SK-N-SH (cell line): Measurements from ENCODE around the gene GAB4. TPM values are rescaled to one million over a fixed set of nuclear protein-coding genes. Genes with fewer than 3 reads are reported as not detected.

Experiments used
- CTCF ChIA-PET: fragments of 300-600, 350-600 bp; formaldehyde crosslinking; extraction: SDS; loops from one replicate; lab custom pipeline; 2021; lab: Yijun Ruan, JAX
- POLR2A ChIA-PET: fragments of 350-600 bp; sonication (Branson Sonifier 250); formaldehyde crosslinking; extraction: SDS; loops from one replicate; lab custom pipeline; 2020; ENCODE audit warnings: antibody characterized with exemption, inconsistent platforms; lab: Yijun Ruan, JAX
- DNase-seq: peaks from one replicate; pipeline ENCODE4 v3.0.0; 2012
- H2AFZ ChIP-seq: fragments of 200-600 bp; sonication (generic); 2 replicates; pipeline ENCODE4 v1.8.1; 2016; ENCODE audit warnings: antibody characterized with exemption, mild to moderate bottlenecking, low read depth
- H3F3A ChIP-seq: fragments of 200-600 bp; sonication (generic); replicated peaks from 2 replicates; pipeline ENCODE3; 2016; ENCODE audit warnings: antibody characterized with exemption, mild to moderate bottlenecking; ENCODE audit not compliant: insufficient read depth
- H3K27ac ChIP-seq, 2 experiments: fragments of 200-500 bp in 1 of 2; fragments of 200-600 bp in 1 of 2; sonication (Bioruptor generic) in 1 of 2; sonication (generic), shearing (Covaris generic) in 1 of 2; 2 replicates each; pipeline versions ENCODE4 v1.5.1 to v1.6.1; 2014 to 2016; ENCODE audit warnings: low read depth in 2 of 2, inconsistent platforms in 1 of 2, low read length in 1 of 2, mild to moderate bottlenecking in 1 of 2, mixed read lengths in 1 of 2
- H3K27me3 ChIP-seq: fragments of 200-600 bp; sonication (generic), shearing (Covaris generic); 2 replicates; pipeline ENCODE4 v1.6.1; 2016; ENCODE audit warnings: mixed run types; ENCODE audit not compliant: insufficient read depth
- H3K36me3 ChIP-seq, 2 experiments: fragments of 200-500 bp in 1 of 2; fragments of 200-600 bp in 1 of 2; sonication (Bioruptor generic) in 1 of 2; sonication (generic) in 1 of 2; replicated peaks in 1 of 2; 2 replicates each; pipeline versions ENCODE3 to v1.5.1; 2014 to 2016; ENCODE audit warnings: low read length in 1 of 2, mild to moderate bottlenecking in 1 of 2; ENCODE audit not compliant: insufficient read depth in 2 of 2, control insufficient read depth in 1 of 2
- H3K4me1 ChIP-seq, 2 experiments: fragments of 200-500 bp in 1 of 2; fragments of 200-600 bp in 1 of 2; sonication (Bioruptor generic) in 1 of 2; sonication (generic), shearing (Covaris generic) in 1 of 2; 2 replicates each; pipeline versions ENCODE4 v1.5.1 to v1.6.1; 2014 to 2016; ENCODE audit warnings: low read depth in 1 of 2, low read length in 1 of 2, mixed run types in 1 of 2; ENCODE audit not compliant: insufficient read depth in 2 of 2, control insufficient read depth in 1 of 2
- H3K4me2 ChIP-seq: fragments of 200-600 bp; sonication (generic), shearing (Covaris generic); 2 replicates; pipeline ENCODE4 v1.6.1; 2017; ENCODE audit warnings: mixed run types
- H3K4me3 ChIP-seq, 2 experiments: fragments of 200-500 bp in 1 of 2; fragments of 200-600 bp in 1 of 2; sonication (Bioruptor generic) in 1 of 2; sonication (generic), shearing (Covaris generic) in 1 of 2; 2 replicates each; pipeline versions ENCODE4 v1.5.1 to v1.8.1; 2014 to 2016; ENCODE audit warnings: low read depth in 2 of 2, inconsistent platforms in 1 of 2, low read length in 1 of 2, mild to moderate bottlenecking in 1 of 2, mixed read lengths in 1 of 2, moderate library complexity in 1 of 2
- H3K79me2 ChIP-seq: fragments of 200-600 bp; sonication (generic); 2 replicates; pipeline ENCODE4 v1.8.1; 2017; ENCODE audit warnings: mild to moderate bottlenecking; ENCODE audit not compliant: insufficient read depth
- H3K9ac ChIP-seq: fragments of 200-600 bp; sonication (generic); 2 replicates; pipeline ENCODE4 v1.6.1; 2017; ENCODE audit warnings: mixed run types
- H3K9me2 ChIP-seq: fragments of 200-600 bp; sonication (generic); 2 replicates; pipeline ENCODE4 v1.6.1; 2017; ENCODE audit warnings: mixed run types
- H3K9me3 ChIP-seq: fragments of 200-600 bp; sonication (generic); 2 replicates; pipeline ENCODE4 v1.6.1; 2017; ENCODE audit warnings: mixed run types, mild to moderate bottlenecking, moderate library complexity
- H4K20me1 ChIP-seq: fragments of 200-600 bp; sonication (generic); 2 replicates; pipeline ENCODE4 v1.6.1; 2017; ENCODE audit warnings: mild to moderate bottlenecking, mixed run types; ENCODE audit not compliant: insufficient read depth
- CHD2 ChIP-seq: fragments of 150-350 bp; IDR thresholded peaks from 2 replicates; pipeline ENCODE4 v1.6.1; 2018; ENCODE audit warnings: low read length; ENCODE audit not compliant: partially characterized antibody
- ELF1 ChIP-seq: IDR thresholded peaks from 2 replicates; pipeline ENCODE4 v1.4.0; 2012
- EP300 ChIP-seq, 2 experiments: IDR thresholded peaks; 2 replicates each; pipeline versions ENCODE4 v1.4.0 to v1.6.1; 2012; ENCODE audit warnings: borderline replicate concordance in 1 of 2, low read depth in 1 of 2, low read length in 1 of 2
- FOXM1 ChIP-seq: IDR thresholded peaks from 2 replicates; pipeline ENCODE4 v1.4.0; 2012; ENCODE audit warnings: low read depth, mild to moderate bottlenecking
- GABPA ChIP-seq: IDR thresholded peaks from 2 replicates; pipeline ENCODE4 v1.4.0; 2012; ENCODE audit warnings: low read depth, mild to moderate bottlenecking
- GATA2 ChIP-seq: sonication (generic); formaldehyde crosslinking; IDR thresholded peaks from 2 replicates; pipeline ENCODE4 v1.5.0; 2020; ENCODE audit warnings: mild to moderate bottlenecking, missing genetic modification reagents
- JUND ChIP-seq: IDR thresholded peaks from 2 replicates; pipeline ENCODE4 v1.4.0; 2012
- MEF2A ChIP-seq: IDR thresholded peaks from 2 replicates; pipeline ENCODE4 v1.4.0; 2012; ENCODE audit warnings: low read depth, borderline replicate concordance
- NFIC ChIP-seq: IDR thresholded peaks from 2 replicates; pipeline ENCODE4 v1.4.0; 2012; ENCODE audit warnings: borderline replicate concordance
- NRF1 ChIP-seq: IDR thresholded peaks from 2 replicates; pipeline ENCODE4 v1.6.1; 2012; ENCODE audit warnings: low read depth, mild to moderate bottlenecking, low read length
- RCOR1 ChIP-seq: fragments of 150-350 bp; IDR thresholded peaks from 2 replicates; pipeline ENCODE4 v1.6.1; 2017; ENCODE audit warnings: antibody characterized with exemption, low read length
- REST ChIP-seq: IDR thresholded peaks from 2 replicates; pipeline ENCODE4 v1.6.1; 2012; ENCODE audit warnings: mild to moderate bottlenecking, low read depth, low read length, moderate library complexity
- RFX5 ChIP-seq: IDR thresholded peaks from 2 replicates; pipeline ENCODE4 v1.6.1; 2012; ENCODE audit warnings: mild to moderate bottlenecking, improper control_type of control experiment, low read length
- RXRA ChIP-seq: IDR thresholded peaks from 2 replicates; pipeline ENCODE4 v1.4.0; 2012; ENCODE audit warnings: low read depth, mild to moderate bottlenecking, borderline replicate concordance
- SIN3A ChIP-seq: IDR thresholded peaks from 2 replicates; pipeline ENCODE4 v1.6.1; 2012; ENCODE audit warnings: low read depth, mild to moderate bottlenecking, low read length, moderate library complexity, borderline replicate concordance
- SMC3 ChIP-seq: IDR thresholded peaks from 2 replicates; pipeline ENCODE4 v1.6.1; 2012; ENCODE audit warnings: low read depth, low read length, improper control_type of control experiment
- TAF1 ChIP-seq: IDR thresholded peaks from 2 replicates; pipeline ENCODE4 v1.6.1; 2012; ENCODE audit warnings: low read depth, mild to moderate bottlenecking, low read length, moderate library complexity, borderline replicate concordance
- WGBS: methylation state at CpG from one replicate; pipeline ENCODE4 v1.1.6; 2017; ENCODE audit warnings: low lambda C conversion rate; 5-methylcytosine and 5-hydroxymethylcytosine counted together
- polyA plus RNA-seq, 3 experiments: library from polyadenylated mRNA; depleted of rRNA; stranded (reverse); fragments of >200 nt; gene quantifications; 2 replicates each; pipeline ENCODE4 v1.2.3, GENCODE V29; 2012
- TF ChIP-seq, protein P1 (sequence below): fragments of 150-350 bp; IDR thresholded peaks from 2 replicates; pipeline ENCODE4 v1.6.1; 2017; ENCODE audit warnings: antibody characterized with exemption, low read length, low read depth, borderline replicate concordance
- TF ChIP-seq, protein P2 (sequence below): IDR thresholded peaks from 2 replicates; pipeline ENCODE4 v1.4.0; 2012; ENCODE audit warnings: low read depth, borderline replicate concordance
- TF ChIP-seq, protein P3 (sequence below): IDR thresholded peaks from 2 replicates; pipeline ENCODE4 v1.4.0; 2012; ENCODE audit warnings: low read depth

Gene GAB4
- polyA plus RNA-seq, 1 of the 3 experiments (the other 2 are of a cell fraction) = not detected

GRCh38 chr22:16988257-16988656 lies 19.8 kb downstream of the GAB4 start:
- Histone ChIP-seq H3K27ac (no peak overlapping the region), H3K4me2 (no peak overlapping the region), H4K20me1 (no peaks in the 10 kb centered on the region), H3K4me1 (no peaks in the 10 kb centered on the region), H3K36me3 (no peaks in the 10 kb centered on the region), H3K4me3 (no peak overlapping the region), H3K27me3 (no peaks in the 10 kb centered on the region), H3K79me2 (no peaks in the 10 kb centered on the region), H3K9me2 (no peaks in the 10 kb centered on the region), H2AFZ (no peak overlapping the region), H3K9me3 (no peaks in the 10 kb centered on the region), H3F3A (no peaks in the 10 kb centered on the region), H3K9ac (no peak overlapping the region)
- 10% methylated on average over 2 of the region's 6 CpGs for WGBS
- TF ChIP-seq EP300 (IDR thresholded peaks at IDR 0.05; ENCODE audit: borderline replicate concordance in 1 of 2, low read depth in 1 of 2, low read length in 1 of 2) (no peak), GABPA (no peak), TAF1 (no peak), GATA2 (CRISPR knock-in tag) (no peak), ELF1 (no peak), NFIC (no peak), MEF2A (no peak), CHD2 (no peak), RFX5 (no peak)
- TF ChIP-seq, protein P1, sequence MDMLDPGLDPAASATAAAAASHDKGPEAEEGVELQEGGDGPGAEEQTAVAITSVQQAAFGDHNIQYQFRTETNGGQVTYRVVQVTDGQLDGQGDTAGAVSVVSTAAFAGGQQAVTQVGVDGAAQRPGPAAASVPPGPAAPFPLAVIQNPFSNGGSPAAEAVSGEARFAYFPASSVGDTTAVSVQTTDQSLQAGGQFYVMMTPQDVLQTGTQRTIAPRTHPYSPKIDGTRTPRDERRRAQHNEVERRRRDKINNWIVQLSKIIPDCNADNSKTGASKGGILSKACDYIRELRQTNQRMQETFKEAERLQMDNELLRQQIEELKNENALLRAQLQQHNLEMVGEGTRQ = no peak
- DNase-seq = no peak
- POLR2A ChIA-PET = no interaction called here
- CTCF ChIA-PET = no interaction called here

DNA sequence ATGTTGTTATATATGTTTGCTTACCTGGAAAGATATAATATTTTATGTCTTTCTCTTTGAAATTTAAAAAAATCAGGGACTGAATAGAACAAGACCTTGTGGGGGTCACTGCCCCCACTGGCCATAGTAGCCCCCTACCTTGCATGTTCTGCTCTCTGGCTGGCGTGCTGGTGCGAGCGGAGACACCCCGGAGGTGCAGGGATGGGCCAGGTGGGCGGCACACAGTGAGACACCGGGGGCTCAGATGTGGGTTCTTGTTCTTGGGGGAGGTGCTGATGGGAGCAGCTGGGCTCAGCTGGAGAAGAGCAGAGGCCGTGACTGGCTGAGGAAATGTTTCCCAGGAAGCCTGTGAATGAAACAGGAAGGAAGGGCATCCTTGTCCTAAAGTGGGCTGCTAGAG lies 20.2 kb downstream of the GAB4 start:
- H3K36me3 ChIP-seq = no peaks in the 10 kb centered on the region
- H2AFZ ChIP-seq = no peak overlapping the region
- TF ChIP-seq NFIC (no peak), RFX5 (no peak), SMC3 (no peak), GATA2 (CRISPR knock-in tag) (no peak), REST (no peak), NRF1 (no peak), RCOR1 (no peak), FOXM1 (no peak), RXRA (no peak), SIN3A (no peak), JUND (no peak)
- TF ChIP-seq, protein P2, sequence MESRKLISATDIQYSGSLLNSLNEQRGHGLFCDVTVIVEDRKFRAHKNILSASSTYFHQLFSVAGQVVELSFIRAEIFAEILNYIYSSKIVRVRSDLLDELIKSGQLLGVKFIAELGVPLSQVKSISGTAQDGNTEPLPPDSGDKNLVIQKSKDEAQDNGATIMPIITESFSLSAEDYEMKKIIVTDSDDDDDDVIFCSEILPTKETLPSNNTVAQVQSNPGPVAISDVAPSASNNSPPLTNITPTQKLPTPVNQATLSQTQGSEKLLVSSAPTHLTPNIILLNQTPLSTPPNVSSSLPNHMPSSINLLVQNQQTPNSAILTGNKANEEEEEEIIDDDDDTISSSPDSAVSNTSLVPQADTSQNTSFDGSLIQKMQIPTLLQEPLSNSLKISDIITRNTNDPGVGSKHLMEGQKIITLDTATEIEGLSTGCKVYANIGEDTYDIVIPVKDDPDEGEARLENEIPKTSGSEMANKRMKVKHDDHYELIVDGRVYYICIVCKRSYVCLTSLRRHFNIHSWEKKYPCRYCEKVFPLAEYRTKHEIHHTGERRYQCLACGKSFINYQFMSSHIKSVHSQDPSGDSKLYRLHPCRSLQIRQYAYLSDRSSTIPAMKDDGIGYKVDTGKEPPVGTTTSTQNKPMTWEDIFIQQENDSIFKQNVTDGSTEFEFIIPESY = no peak
- TF ChIP-seq, protein P3, sequence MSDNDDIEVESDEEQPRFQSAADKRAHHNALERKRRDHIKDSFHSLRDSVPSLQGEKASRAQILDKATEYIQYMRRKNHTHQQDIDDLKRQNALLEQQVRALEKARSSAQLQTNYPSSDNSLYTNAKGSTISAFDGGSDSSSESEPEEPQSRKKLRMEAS = no peak
- ChIA-PET POLR2A (no interaction called here), CTCF (no interaction called here)
- H3K9me3 ChIP-seq = no peaks in the 10 kb centered on the region
- no peak overlapping the region for H3K9ac ChIP-seq
- H3F3A ChIP-seq = no peaks in the 10 kb centered on the region
- 18% methylated on average over 7 of the region's 7 CpGs for WGBS
- H3K27me3 ChIP-seq = no peaks in the 10 kb centered on the region
- no peak for DNase-seq
- no peaks in the 10 kb centered on the region for H3K4me1 ChIP-seq
- H3K9me2 ChIP-seq = no peaks in the 10 kb centered on the region
- H3K27ac ChIP-seq = no peak overlapping the region
- H3K4me2 ChIP-seq = no peak overlapping the region
- no peaks in the 10 kb centered on the region for H4K20me1 ChIP-seq
- H3K4me3 ChIP-seq = no peak overlapping the region
- no peaks in the 10 kb centered on the region for H3K79me2 ChIP-seq
